ENCODE results near the gene RFNG.

The RFNG gene

DNA sequence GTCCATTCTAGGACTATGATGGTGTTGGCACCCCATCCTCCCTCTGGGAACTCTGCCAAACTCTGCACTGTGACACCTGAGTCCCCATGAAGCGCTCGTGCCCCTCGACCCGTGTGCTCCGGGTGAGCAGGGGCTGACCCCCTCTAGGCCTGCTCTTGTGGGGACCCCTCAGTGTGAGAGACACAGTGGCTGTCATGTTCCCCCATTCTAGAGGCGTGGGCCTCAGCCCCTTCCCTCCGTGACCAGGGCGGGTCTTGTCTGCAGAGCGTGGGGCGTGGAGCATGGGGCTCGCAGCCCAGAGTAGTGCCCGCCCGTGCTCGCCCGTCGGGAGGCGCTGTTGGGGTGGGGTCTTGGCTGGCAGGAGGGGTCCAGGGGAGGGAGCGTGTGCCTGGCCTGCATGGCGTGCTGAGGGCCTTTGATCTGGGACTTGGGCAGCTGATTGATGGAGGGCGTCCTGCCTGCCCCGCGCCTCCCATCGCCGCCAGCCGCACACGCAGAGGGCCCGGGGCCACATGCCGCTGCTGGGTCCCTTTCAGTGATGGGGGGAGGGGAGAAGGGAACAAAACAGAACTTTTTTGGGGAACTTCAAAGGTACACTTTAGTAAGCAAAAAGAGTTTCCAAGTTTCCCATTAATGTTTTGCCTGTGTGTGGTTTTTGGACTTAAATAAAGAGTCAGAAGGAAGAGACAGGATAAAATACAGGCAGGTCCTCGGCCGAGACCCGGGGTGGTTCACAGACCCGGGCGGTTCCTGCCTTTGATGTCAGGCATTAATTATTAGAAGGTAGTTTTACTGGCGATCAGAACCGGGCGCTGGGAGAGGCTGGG, 51.4 kb downstream of the RFNG start:
- no peak for DNase-seq (ENCODE audit: low spot score)

DNA sequence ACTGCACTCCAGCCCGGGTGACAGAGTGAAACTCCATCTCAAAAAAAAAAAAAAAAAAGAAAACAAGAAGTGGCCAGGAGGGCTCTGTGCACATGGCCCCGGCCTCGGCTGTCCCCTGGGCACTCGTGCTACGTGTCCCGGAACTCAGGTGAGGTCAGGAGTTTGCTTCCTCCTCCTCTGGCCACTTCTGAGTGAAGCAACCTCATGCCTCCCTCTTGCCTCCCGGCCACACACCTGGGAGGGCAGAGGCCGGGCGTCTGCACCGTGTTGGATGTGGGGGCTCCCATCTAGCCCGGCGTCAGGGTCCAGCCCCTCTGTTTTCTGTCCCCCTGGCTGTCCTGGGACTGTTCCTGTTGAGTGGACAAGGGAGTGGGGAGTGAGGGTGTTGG, 52.0 kb downstream of the RFNG start:
- no peak for DNase-seq (ENCODE audit: low spot score)

DNA sequence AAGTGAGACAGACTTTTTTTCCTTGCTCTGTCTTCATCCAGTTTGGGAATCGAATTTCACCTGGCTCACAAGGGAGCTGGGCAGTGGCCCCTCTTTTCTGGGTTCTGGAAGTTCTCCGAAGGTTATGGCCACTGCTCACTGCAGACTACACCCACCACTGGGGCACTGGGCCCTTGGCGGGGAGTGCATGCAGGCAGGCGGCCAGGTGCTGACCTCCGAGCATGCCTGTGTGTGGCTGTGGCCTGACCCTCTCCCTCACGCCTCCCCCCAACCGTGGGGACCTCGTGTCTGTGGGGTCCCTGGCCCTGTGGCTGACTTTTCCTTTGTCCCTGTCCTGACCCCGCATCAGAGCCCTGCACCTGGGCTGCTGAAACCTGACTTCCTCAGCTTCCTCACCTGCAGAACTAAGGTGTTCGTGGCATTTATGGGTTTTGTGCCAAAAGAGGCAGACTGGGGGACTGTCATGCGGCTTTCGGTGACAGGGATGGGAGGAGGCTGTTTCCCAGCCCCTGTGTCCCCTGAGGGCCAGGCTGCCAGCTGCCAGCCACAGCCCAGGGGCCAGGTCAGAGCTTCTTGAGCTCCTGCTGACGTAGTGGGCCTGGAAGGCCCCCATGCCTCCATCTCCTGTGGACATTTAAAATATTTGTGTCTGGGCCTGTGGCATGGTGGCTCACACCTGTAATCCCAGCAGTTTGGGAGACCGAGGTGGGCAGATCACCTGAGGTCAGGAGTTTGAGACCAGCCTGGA, 52.7 kb downstream of the RFNG start:
- DNase-seq (ENCODE audit: low spot score), result no peak

DNA sequence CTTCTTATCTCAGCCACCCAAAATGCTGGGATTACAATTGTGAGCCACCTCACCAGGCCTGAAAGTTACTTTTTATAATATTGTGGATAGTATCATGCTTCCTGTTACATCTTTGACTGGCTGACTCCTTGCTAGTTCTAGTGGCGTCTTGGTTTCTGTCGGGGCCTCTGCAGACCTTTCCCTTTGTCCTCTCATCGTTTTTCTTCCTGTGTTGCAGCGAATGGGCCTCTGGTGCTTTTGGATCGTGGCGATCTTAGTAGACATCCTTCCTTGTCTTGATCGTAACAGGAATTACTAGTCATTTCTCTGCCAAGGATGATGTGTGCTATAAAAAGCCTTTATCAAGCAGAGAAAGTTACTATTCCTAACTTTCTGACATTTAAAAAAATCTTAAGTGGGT, 53.4 kb downstream of the RFNG start:
- DNase-seq (ENCODE audit: low spot score), result no peak
